Breast epithelium (tissue), 4 donors: Measurements from ENCODE around the gene CLCNKB. TPM values are rescaled to one million over a fixed set of nuclear protein-coding genes. Genes with fewer than 3 reads are reported as not detected.
"Not testable (repeated sequence)": the region's sequence is repeated elsewhere in the genome, so short reads cannot be mapped to it uniquely, and the experiment has no call there.

ENCODE experiments used
- DNase-seq, 2 donors: peaks; one replicate each; pipeline ENCODE4 v3.0.0-alpha.2; 2019; ENCODE audit warnings: low spot score in 2 of 2
- H3K27ac ChIP-seq, 2 donors: fragments of 200-600 bp; sonication (generic) in 1 of 2; one replicate each; pipeline ENCODE4 v1.5.1; 2016 to 2019; ENCODE audit warnings: mild to moderate bottlenecking in 1 of 2
- H3K27me3 ChIP-seq, 2 donors: fragments of 200-600 bp; sonication (generic) in 1 of 2; one replicate each; pipeline versions ENCODE4 v1.5.1 to v1.6.0; 2017 to 2019; ENCODE audit warnings: control low read depth in 1 of 2, mild to moderate bottlenecking in 1 of 2
- H3K36me3 ChIP-seq: fragments of 200-600 bp; one replicate; pipeline ENCODE4 v1.5.1; 2019
- H3K4me1 ChIP-seq, 2 donors: fragments of 200-600 bp; sonication (generic); one replicate each; pipeline ENCODE4 v1.5.1; 2016 to 2019; ENCODE audit warnings: control low read depth in 1 of 2
- H3K4me3 ChIP-seq, 3 donors: fragments of 200-600 bp; sonication (generic); 1 replicate in 2 of 3; 2 replicates in 1 of 3; pipeline ENCODE4 v1.5.1; 2016 to 2019; ENCODE audit warnings: mild to moderate bottlenecking in 3 of 3, moderate library complexity in 2 of 3
- H3K9me3 ChIP-seq, 2 donors: fragments of 200-600 bp; sonication (generic) in 1 of 2; one replicate each; pipeline ENCODE4 v1.5.1; 2016 to 2019; ENCODE audit warnings: control low read depth in 1 of 2
- POLR2A ChIP-seq: fragments of 450-650 bp; IDR thresholded peaks from one replicate; pipeline ENCODE4 v1.6.1; 2016; ENCODE audit warnings: antibody characterized with exemption, mild to moderate bottlenecking, moderate library complexity
- POLR2AphosphoS5 ChIP-seq, 3 donors: sonication (generic); formaldehyde crosslinking; IDR thresholded peaks; one replicate each; pipeline ENCODE4 v1.6.1; 2017; ENCODE audit warnings: antibody characterized with exemption in 3 of 3
- intact Hi-C: fragments of 100-400 bp; cut with DNase I; formaldehyde crosslinking; loops from one replicate; pipeline ENCODE4 v1.15.1; 2023; ENCODE audit warnings: low total_unique reads
- total RNA-seq, 3 donors: library from RNA; depleted of rRNA; stranded (reverse); fragments of >200 nt; gene quantifications; one replicate each; pipeline ENCODE4 v1.1.0, GENCODE V29; 2016
- TF ChIP-seq, protein P1 (sequence below), 3 donors: fragments of 450-650 bp; IDR thresholded peaks; one replicate each; pipeline ENCODE4 v1.5.1; 2016 to 2017; ENCODE audit warnings: antibody characterized with exemption in 3 of 3, mild to moderate bottlenecking in 3 of 3, moderate library complexity in 3 of 3

The CLCNKB gene
- total RNA-seq, 3 donors from 2014 or later, result 0.32 to 0.88 (median 0.33) TPM

DNA sequence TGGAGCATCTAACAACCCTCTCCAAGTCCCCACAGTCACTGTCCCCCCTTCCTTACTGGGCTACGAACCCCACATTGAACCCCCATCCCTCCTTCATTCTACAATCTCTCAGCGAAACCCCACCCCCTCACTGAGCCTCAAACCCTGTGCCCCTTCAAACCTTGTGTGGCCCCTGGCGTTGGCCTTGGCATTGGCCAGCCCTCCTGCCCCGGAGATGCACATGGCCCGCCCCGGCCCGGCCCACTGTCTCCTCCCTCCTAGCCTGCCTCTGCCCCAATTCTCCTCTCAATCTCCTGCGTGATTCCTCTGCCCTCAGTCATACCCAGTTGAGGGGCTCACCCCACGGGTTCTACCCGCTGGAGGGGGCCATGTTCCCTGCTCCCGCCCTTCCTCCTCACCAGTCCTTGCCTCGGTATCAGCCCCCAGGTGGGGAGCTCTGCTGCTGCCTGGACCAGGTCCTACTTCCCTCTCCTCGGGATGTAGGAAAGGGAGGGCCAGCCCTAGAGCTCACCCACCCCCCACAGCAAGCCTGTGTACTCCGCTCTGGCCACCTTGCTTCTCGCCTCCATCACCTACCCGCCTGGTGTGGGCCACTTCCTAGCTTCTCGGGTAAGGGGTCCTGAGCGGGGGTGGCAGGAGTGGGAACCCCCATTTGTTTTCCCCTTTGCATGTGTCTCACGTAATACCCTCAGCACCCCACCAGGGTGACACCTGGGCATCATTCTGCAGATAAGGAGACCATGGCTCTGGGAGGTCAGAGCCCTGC, 15.2 kb upstream of the CLCNKB start:
- peak in 1 of 2 donors; percentile 50 for DNase-seq
- intact Hi-C loops, result no loop called here
- Histone ChIP-seq H3K36me3 (no peaks in the 10 kb centered on the region), H3K4me1 (peaks cover 5 to 6% of the 10 kb centered on the region in 2 donors), H3K9me3 (no peaks in the 10 kb centered on the region), H3K27ac (no peak overlapping the region), H3K4me3 (no peak overlapping the region), H3K27me3 (peaks cover 0 to 10% of the 10 kb centered on the region in 2 donors)
- TF ChIP-seq, protein P1, sequence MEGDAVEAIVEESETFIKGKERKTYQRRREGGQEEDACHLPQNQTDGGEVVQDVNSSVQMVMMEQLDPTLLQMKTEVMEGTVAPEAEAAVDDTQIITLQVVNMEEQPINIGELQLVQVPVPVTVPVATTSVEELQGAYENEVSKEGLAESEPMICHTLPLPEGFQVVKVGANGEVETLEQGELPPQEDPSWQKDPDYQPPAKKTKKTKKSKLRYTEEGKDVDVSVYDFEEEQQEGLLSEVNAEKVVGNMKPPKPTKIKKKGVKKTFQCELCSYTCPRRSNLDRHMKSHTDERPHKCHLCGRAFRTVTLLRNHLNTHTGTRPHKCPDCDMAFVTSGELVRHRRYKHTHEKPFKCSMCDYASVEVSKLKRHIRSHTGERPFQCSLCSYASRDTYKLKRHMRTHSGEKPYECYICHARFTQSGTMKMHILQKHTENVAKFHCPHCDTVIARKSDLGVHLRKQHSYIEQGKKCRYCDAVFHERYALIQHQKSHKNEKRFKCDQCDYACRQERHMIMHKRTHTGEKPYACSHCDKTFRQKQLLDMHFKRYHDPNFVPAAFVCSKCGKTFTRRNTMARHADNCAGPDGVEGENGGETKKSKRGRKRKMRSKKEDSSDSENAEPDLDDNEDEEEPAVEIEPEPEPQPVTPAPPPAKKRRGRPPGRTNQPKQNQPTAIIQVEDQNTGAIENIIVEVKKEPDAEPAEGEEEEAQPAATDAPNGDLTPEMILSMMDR (IDR thresholded peaks at IDR 0.05), result no peak

DNA sequence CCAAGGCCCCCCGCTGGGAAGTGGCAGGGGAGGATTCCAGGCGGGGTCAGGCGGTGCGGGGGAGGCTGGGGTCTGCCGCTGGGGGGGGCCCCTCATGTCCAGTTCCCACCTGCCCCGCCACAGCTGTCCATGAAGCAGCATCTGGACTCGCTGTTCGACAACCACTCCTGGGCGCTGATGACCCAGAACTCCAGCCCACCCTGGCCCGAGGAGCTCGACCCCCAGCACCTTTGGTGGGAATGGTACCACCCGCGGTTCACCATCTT, 14.6 kb upstream of the CLCNKB start:
- H3K27me3 ChIP-seq, DNase-seq, H3K4me3 ChIP-seq, intact Hi-C loops, H3K9me3 ChIP-seq, H3K4me1 ChIP-seq, H3K36me3 ChIP-seq, H3K27ac ChIP-seq: not testable (repeated sequence)

DNA sequence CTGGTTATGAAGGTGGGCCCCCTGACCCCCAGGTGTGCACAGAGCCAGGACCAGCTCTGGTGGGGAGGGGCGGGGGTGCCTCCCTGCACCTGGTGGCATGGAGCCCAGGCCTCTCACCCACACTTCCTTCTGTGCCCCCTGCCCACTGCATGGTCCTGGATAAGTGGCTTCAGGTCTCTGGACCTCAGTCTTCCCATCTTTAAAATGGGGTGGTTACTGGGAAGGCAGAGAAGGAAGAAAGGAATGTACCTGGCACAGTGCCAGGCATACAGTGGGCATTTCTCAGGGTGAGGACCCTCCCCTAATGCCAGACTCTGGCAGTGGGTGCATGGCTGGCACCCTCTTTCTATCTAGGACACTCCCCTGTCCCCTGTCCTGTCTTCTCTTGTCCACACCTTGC, 14.3 kb upstream of the CLCNKB start:
- DNase-seq, result no peak
- intact Hi-C loops, result no loop called here

DNA sequence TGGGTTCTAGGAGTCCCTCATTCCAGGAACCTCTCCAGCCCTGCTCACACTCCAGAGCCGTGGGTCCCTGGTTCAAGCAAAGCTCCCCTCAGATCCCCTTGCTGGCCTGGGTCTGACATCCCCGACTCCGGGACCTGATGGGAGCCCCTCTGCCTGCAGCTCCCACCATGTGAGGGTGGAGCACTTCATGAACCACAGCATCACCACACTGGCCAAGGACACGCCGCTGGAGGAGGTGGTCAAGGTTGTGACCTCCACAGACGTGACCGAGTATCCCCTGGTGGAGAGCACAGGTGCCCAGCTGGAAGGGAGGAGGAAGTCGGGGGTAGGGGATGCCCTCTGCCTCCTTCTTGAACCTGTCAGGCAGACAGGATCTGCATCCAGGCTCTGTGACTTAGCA, 12.0 kb upstream of the CLCNKB start:
- no peak for DNase-seq
- TF ChIP-seq, protein P1 (IDR thresholded peaks at IDR 0.05), result no peak
- no peak for TF ChIP-seq POLR2A
- TF ChIP-seq POLR2AphosphoS5 (IDR thresholded peaks at IDR 0.05), result no peak
- H3K9me3 ChIP-seq, result no peaks in the 10 kb centered on the region
- no peaks in the 10 kb centered on the region for H3K36me3 ChIP-seq
- H3K4me1 ChIP-seq, result peaks cover 5 to 6% of the 10 kb centered on the region in 2 donors
- intact Hi-C loops, result no loop called here
- H3K27me3 ChIP-seq, result peaks cover 0 to 10% of the 10 kb centered on the region in 2 donors
- H3K4me3 ChIP-seq, result no peak overlapping the region
- no peak overlapping the region for H3K27ac ChIP-seq

More for the DNA sequence above, 14.3 kb upstream of the CLCNKB start:
- H3K36me3 ChIP-seq, result no peaks in the 10 kb centered on the region
- no peaks in the 10 kb centered on the region for H3K9me3 ChIP-seq
- TF ChIP-seq POLR2AphosphoS5 (IDR thresholded peaks at IDR 0.05), result no peak
- TF ChIP-seq, protein P1 (IDR thresholded peaks at IDR 0.05), result no peak
- TF ChIP-seq POLR2A, result no peak
- peaks cover 5 to 6% of the 10 kb centered on the region in 2 donors for H3K4me1 ChIP-seq
- H3K27ac ChIP-seq, result no peak overlapping the region
- H3K4me3 ChIP-seq, result no peak overlapping the region
- peaks cover 0 to 10% of the 10 kb centered on the region in 2 donors for H3K27me3 ChIP-seq

GRCh38 chr1:16032388-16033102, 11.0 kb upstream of the CLCNKB start:
- Histone ChIP-seq H3K36me3 (no peaks in the 10 kb centered on the region), H3K4me1 (no peaks in the 10 kb centered on the region), H3K27ac (no peak overlapping the region), H3K9me3 (no peaks in the 10 kb centered on the region), H3K4me3 (no peak overlapping the region), H3K27me3 (peaks cover 0 to 10% of the 10 kb centered on the region in 2 donors)
- no peak for TF ChIP-seq POLR2A
- TF ChIP-seq, protein P1 (IDR thresholded peaks at IDR 0.05), result peak; percentile 91 to 99 (median 97)
- peak; percentile 66 to 83 for DNase-seq
- intact Hi-C loops, result no loop called here

GRCh38 chr1:16033103-16033632, 10.4 kb upstream of the CLCNKB start:
- H3K27me3 ChIP-seq, intact Hi-C loops: not testable (repeated sequence)

DNA sequence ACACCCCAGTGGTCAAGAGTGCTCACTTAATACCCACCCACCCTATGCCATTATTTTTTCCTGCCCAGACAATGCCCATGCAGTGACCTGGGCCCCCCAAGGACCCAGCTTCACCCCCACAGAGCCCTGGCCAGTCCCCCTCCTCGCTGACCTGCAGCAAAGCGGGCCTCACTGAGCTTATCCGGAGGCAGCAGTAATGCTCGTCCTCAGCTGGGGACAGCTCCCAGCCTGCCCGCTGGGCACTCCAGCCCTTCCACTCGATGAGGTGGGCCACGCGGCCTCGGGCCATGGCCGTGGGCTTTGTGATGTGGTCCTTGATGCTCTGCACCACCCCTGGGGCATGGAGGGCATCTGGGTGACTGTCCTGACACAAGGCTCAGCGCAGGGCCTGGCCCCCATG, 7.1 kb upstream of the CLCNKB start:
- not testable (repeated sequence) for H3K27me3 ChIP-seq, H3K36me3 ChIP-seq, H3K27ac ChIP-seq, H3K4me3 ChIP-seq, H3K9me3 ChIP-seq, H3K4me1 ChIP-seq, DNase-seq
- intact Hi-C loops, result loop anchor here (2.0 kb wide), 1 partner anchor 20 kb away; no protein-coding TSS in a partner anchor

More at GRCh38 chr1:16033103-16033632, 10.4 kb upstream of the CLCNKB start:
- H3K4me3 ChIP-seq, DNase-seq, H3K4me1 ChIP-seq, H3K36me3 ChIP-seq, H3K27ac ChIP-seq, H3K9me3 ChIP-seq: not testable (repeated sequence)
